ENCODE results near the gene LDAF1. TPM values are rescaled to one million over a fixed set of nuclear protein-coding genes. Genes with fewer than 3 reads are reported as not detected.

The LDAF1 gene
- total and polyA plus RNA-seq, 2 experiments from 2014 or later, result 30.4 to 34.5 TPM

- in situ Hi-C loops (cut with MboI), result no loop called here
- H3K27me3 ChIP-seq (replicated peaks; ENCODE audit: insufficient read depth), result no peaks in the 10 kb centered on the region
These were observed 37.4 kb upstream of the LDAF1 start for GRCh38 chr16:21120976-21121520.

GRCh38 chr16:21125191-21125590, 33.3 kb upstream of the LDAF1 start:
- Histone ChIP-seq H3K9me2 (ENCODE audit: insufficient read depth) (no peaks in the 10 kb centered on the region), H3K27me3 (replicated peaks; ENCODE audit: insufficient read depth) (no peaks in the 10 kb centered on the region), H2AFZ (no peak overlapping the region), H3K27ac (no peak overlapping the region), H3K4me1 (ENCODE audit: insufficient read depth) (no peaks in the 10 kb centered on the region), H3K4me3 (no peak overlapping the region), H3K9ac (no peak overlapping the region), H3K9me3 (ENCODE audit: low read depth) (no peaks in the 10 kb centered on the region), H3K4me2 (ENCODE audit: unreplicated experiment) (no peak overlapping the region), H4K20me1 (ENCODE audit: insufficient read depth) (no peaks in the 10 kb centered on the region), H3K79me2 (ENCODE audit: insufficient read depth) (no peaks in the 10 kb centered on the region), H3F3A (ENCODE audit: insufficient read depth) (no peaks in the 10 kb centered on the region), H3K36me3 (ENCODE audit: low read depth) (no peaks in the 10 kb centered on the region)
- no peak for DNase-seq
- WGBS, 2 experiments (ENCODE audit: low coverage in 1 of 2, low lambda C conversion rate in 2 of 2, missing lambda C conversion rate in 2 of 2), result 73 to 76% methylated on average over 7 of the region's 7 CpGs
- no peak for TF ChIP-seq EZH2phosphoT487 (IDR thresholded peaks at IDR 0.05; ENCODE audit: insufficient read depth, low read depth)
- no peak for TF ChIP-seq EZH2 (IDR thresholded peaks at IDR 0.05; ENCODE audit: insufficient read depth, poor library complexity, severe bottlenecking)
- in situ Hi-C loops (cut with MboI), result no loop called here

More at GRCh38 chr16:21120976-21121520, 37.4 kb upstream of the LDAF1 start:
- TF ChIP-seq EZH2phosphoT487 (IDR thresholded peaks at IDR 0.05; ENCODE audit: insufficient read depth, low read depth), result no peak
- TF ChIP-seq EZH2 (IDR thresholded peaks at IDR 0.05; ENCODE audit: insufficient read depth, poor library complexity, severe bottlenecking), result no peak
- H3K4me3 ChIP-seq, result no peak overlapping the region
- no peaks in the 10 kb centered on the region for H3K9me3 ChIP-seq (ENCODE audit: low read depth)
- H3K36me3 ChIP-seq (ENCODE audit: low read depth), result no peaks in the 10 kb centered on the region
- H3K9ac ChIP-seq, result no peak overlapping the region
- no peaks in the 10 kb centered on the region for H3K79me2 ChIP-seq (ENCODE audit: insufficient read depth)
- no peak for DNase-seq
- 39 to 41% methylated on average over 2 of the region's 2 CpGs for WGBS, 2 experiments (ENCODE audit: low coverage in 1 of 2, low lambda C conversion rate in 2 of 2, missing lambda C conversion rate in 2 of 2)
- no peaks in the 10 kb centered on the region for H3F3A ChIP-seq (ENCODE audit: insufficient read depth)
- H3K9me2 ChIP-seq (ENCODE audit: insufficient read depth), result no peaks in the 10 kb centered on the region
- H3K4me1 ChIP-seq (ENCODE audit: insufficient read depth), result no peaks in the 10 kb centered on the region
- no peaks in the 10 kb centered on the region for H4K20me1 ChIP-seq (ENCODE audit: insufficient read depth)
- no peak overlapping the region for H3K27ac ChIP-seq
- no peak overlapping the region for H3K4me2 ChIP-seq (ENCODE audit: unreplicated experiment)
- no peak overlapping the region for H2AFZ ChIP-seq

- no peak overlapping the region for H3K27ac ChIP-seq
- no peak overlapping the region for H3K4me2 ChIP-seq (ENCODE audit: unreplicated experiment)
- H3K9me3 ChIP-seq (ENCODE audit: low read depth), result no peaks in the 10 kb centered on the region
- WGBS, 2 experiments (ENCODE audit: low coverage in 1 of 2, low lambda C conversion rate in 2 of 2, missing lambda C conversion rate in 2 of 2), result 68 to 75% methylated on average over 7 of the region's 7 CpGs
- no peak overlapping the region for H2AFZ ChIP-seq
- DNase-seq, result no peak
- no peak for TF ChIP-seq EZH2phosphoT487 (IDR thresholded peaks at IDR 0.05; ENCODE audit: insufficient read depth, low read depth)
- TF ChIP-seq EZH2 (IDR thresholded peaks at IDR 0.05; ENCODE audit: insufficient read depth, poor library complexity, severe bottlenecking), result no peak
- H3F3A ChIP-seq (ENCODE audit: insufficient read depth), result no peaks in the 10 kb centered on the region
- H4K20me1 ChIP-seq (ENCODE audit: insufficient read depth), result no peaks in the 10 kb centered on the region
- no peak overlapping the region for H3K9ac ChIP-seq
- H3K36me3 ChIP-seq (ENCODE audit: low read depth), result no peaks in the 10 kb centered on the region
- no peaks in the 10 kb centered on the region for H3K9me2 ChIP-seq (ENCODE audit: insufficient read depth)
- no peaks in the 10 kb centered on the region; the same call in 1 of the 2 replicates for H3K27me3 ChIP-seq (replicated peaks; ENCODE audit: insufficient read depth)
- H3K4me3 ChIP-seq, result no peak overlapping the region
- in situ Hi-C loops (cut with MboI), result no loop called here
- H3K4me1 ChIP-seq (ENCODE audit: insufficient read depth), result no peaks in the 10 kb centered on the region
- H3K79me2 ChIP-seq (ENCODE audit: insufficient read depth), result no peaks in the 10 kb centered on the region
These were observed 32.0 kb upstream of the LDAF1 start for GRCh38 chr16:21126518-21126917.

GRCh38 chr16:21128991-21129390, 29.5 kb upstream of the LDAF1 start:
- Histone ChIP-seq H3K27ac (no peak overlapping the region), H3K9ac (no peak overlapping the region), H3K27me3 (replicated peaks; ENCODE audit: insufficient read depth) (no peaks in the 10 kb centered on the region; the same call in 1 of the 2 replicates), H3K4me3 (no peak overlapping the region), H3K4me1 (ENCODE audit: insufficient read depth) (no peaks in the 10 kb centered on the region), H3K9me2 (ENCODE audit: insufficient read depth) (no peaks in the 10 kb centered on the region), H3K4me2 (ENCODE audit: unreplicated experiment) (no peak overlapping the region), H2AFZ (no peak overlapping the region), H3K36me3 (ENCODE audit: low read depth) (no peaks in the 10 kb centered on the region), H3K9me3 (ENCODE audit: low read depth) (no peaks in the 10 kb centered on the region), H3F3A (ENCODE audit: insufficient read depth) (no peaks in the 10 kb centered on the region), H3K79me2 (ENCODE audit: insufficient read depth) (no peaks in the 10 kb centered on the region), H4K20me1 (ENCODE audit: insufficient read depth) (no peaks in the 10 kb centered on the region)
- in situ Hi-C loops (cut with MboI), result no loop called here
- no peak for DNase-seq
- WGBS, 2 experiments (ENCODE audit: low coverage in 1 of 2, low lambda C conversion rate in 2 of 2, missing lambda C conversion rate in 2 of 2), result 69 to 83% methylated on average over 6 of the region's 6 CpGs
- no peak for TF ChIP-seq EZH2phosphoT487 (IDR thresholded peaks at IDR 0.05; ENCODE audit: insufficient read depth, low read depth)
- no peak for TF ChIP-seq EZH2 (IDR thresholded peaks at IDR 0.05; ENCODE audit: insufficient read depth, poor library complexity, severe bottlenecking)

Data from GM23248 (cell line).